HepG2 (cell line): ENCODE measurements around the gene C10orf53. TPM values are rescaled to one million over a fixed set of nuclear protein-coding genes. Genes with fewer than 3 reads are reported as not detected.

ENCODE experiments used
- ATAC-seq: fragments of 200-7000 bp; cut with Tn5 transposase; 3 replicates; pipeline ENCODE4 v1.9.1; 2020; ENCODE audit warnings: mild to moderate bottlenecking, moderate library complexity
- BruUV-seq: library from RNA; stranded (reverse); fragments of 400-500 nt; replicated peaks from 2 replicates; lab custom pipeline; 2021; lab: Mats Ljungman, UMichigan
- CTCF ChIA-PET: fragments of 300-600 bp; formaldehyde crosslinking; extraction: SDS; loops from one replicate; lab custom pipeline; 2021; ENCODE audit warnings: low total read pairs, inconsistent platforms, low intra/inter-chr PET ratio; lab: Yijun Ruan, JAX
- POLR2A ChIA-PET: fragments of 350-600 bp; sonication (Branson Sonifier 250); formaldehyde crosslinking; loops from one replicate; lab custom pipeline; 2020; ENCODE audit warnings: antibody characterized with exemption, inconsistent platforms; lab: Yijun Ruan, JAX
- DNase-seq: peaks from one replicate; pipeline ENCODE4 v3.0.0-alpha.2; 2015; ENCODE audit warnings: low spot score
- FAIRE-seq: peaks from 3 replicates; lab custom pipeline; 2011; peaks lifted over from hg19 to GRCh38; lab: Jason Lieb, UNC
- H2AFZ ChIP-seq: one replicate; pipeline ENCODE4 v1.6.1; 2011; ENCODE audit warnings: low read length, inconsistent platforms
- H3K27ac ChIP-seq: fragments of 300-600 bp; 3 replicates; pipeline ENCODE4 v1.8.0; 2011; ENCODE audit warnings: mixed run types, mild to moderate bottlenecking, mixed read lengths, low read length, inconsistent platforms; ENCODE audit not compliant: insufficient read depth; ENCODE audit errors: extremely low read length
- H3K27me3 ChIP-seq, 2 experiments: fragments of 200-600 bp in 1 of 2; 2 replicates in 1 of 2; 3 replicates in 1 of 2; pipeline versions ENCODE4 v1.6.0 to v1.8.0; 2011; ENCODE audit warnings: low read length in 2 of 2, mild to moderate bottlenecking in 2 of 2, moderate library complexity in 2 of 2, inconsistent platforms in 1 of 2; ENCODE audit not compliant: insufficient read depth in 2 of 2, control insufficient read depth in 1 of 2
- H3K36me3 ChIP-seq, 2 experiments: fragments of 200-600 bp in 1 of 2; replicated peaks in 1 of 2; 2 replicates in 1 of 2; 3 replicates in 1 of 2; pipeline versions ENCODE4 v1.5.1 to v1.8.0; 2011; ENCODE audit warnings: low read length in 2 of 2, inconsistent platforms in 1 of 2; ENCODE audit not compliant: insufficient read depth in 2 of 2, control insufficient read depth in 1 of 2
- H3K4me1 ChIP-seq: 2 replicates; pipeline ENCODE4 v1.5.1; 2012; ENCODE audit warnings: low read length, inconsistent platforms; ENCODE audit not compliant: insufficient read depth
- H3K4me2 ChIP-seq: 2 replicates; pipeline ENCODE4 v1.6.0; 2011; ENCODE audit warnings: low read depth, low read length, inconsistent platforms
- H3K4me3 ChIP-seq, 3 experiments: fragments of 200-600 bp in 1 of 3; sonication (generic), shearing (Covaris generic) in 1 of 3; replicated peaks in 1 of 3; 2 replicates each; pipeline ENCODE4 v1.5.1; 2011 to 2016; ENCODE audit warnings: low read length in 3 of 3, inconsistent platforms in 2 of 3, low read depth in 2 of 3, mild to moderate bottlenecking in 2 of 3, control low read depth in 1 of 3, mixed read lengths in 1 of 3; ENCODE audit not compliant: insufficient read depth in 1 of 3
- H3K79me2 ChIP-seq: one replicate; pipeline ENCODE4 v1.6.1; 2011; ENCODE audit warnings: low read length, inconsistent platforms; ENCODE audit not compliant: insufficient read depth
- H3K9ac ChIP-seq: 2 replicates; pipeline ENCODE4 v1.6.0; 2011; ENCODE audit warnings: mild to moderate bottlenecking, low read depth, low read length, inconsistent platforms; ENCODE audit not compliant: insufficient read depth
- H3K9me3 ChIP-seq: 2 replicates; pipeline ENCODE4 v1.5.1; 2012; ENCODE audit warnings: mild to moderate bottlenecking, low read length
- H4K20me1 ChIP-seq: 2 replicates; pipeline ENCODE4 v1.6.0; 2011; ENCODE audit warnings: inconsistent platforms, mild to moderate bottlenecking, low read length, moderate library complexity; ENCODE audit not compliant: insufficient read depth
- KLF9 ChIP-seq: IDR thresholded peaks from 2 replicates; pipeline ENCODE4 v1.6.1; 2016; ENCODE audit warnings: low read depth
- NRL ChIP-seq: sonication (generic); formaldehyde crosslinking; IDR thresholded peaks from 2 replicates; pipeline ENCODE4 v1.5.0; 2020; ENCODE audit warnings: missing genetic modification reagents, mild to moderate bottlenecking, moderate library complexity, borderline replicate concordance
- WGBS: methylation state at CpG from one replicate; pipeline ENCODE4 v1.1.6; 2017; ENCODE audit warnings: low lambda C conversion rate; 5-methylcytosine and 5-hydroxymethylcytosine counted together
- in situ Hi-C: cut with HindIII; loops from 2 replicates; pipeline ENCODE4 v1.10.0; 2017; ENCODE audit warnings: low pct_unique_long_range_greater_than_20kb; ENCODE audit not compliant: extremely low pct_ligation_motif_present
- intact Hi-C: fragments of 100-400 bp; cut with micrococcal nuclease; formaldehyde crosslinking; loops from one replicate; pipeline ENCODE4 v1.10.0; 2022; ENCODE audit not compliant: unreplicated experiment
- polyA plus RNA-seq, 8 experiments: library from polyadenylated mRNA; depleted of rRNA in 3 of 8; stranded (reverse) in 7 of 8; unstranded in 1 of 8; fragments of >200 nt; fragmentation: Illumina TruSeq in 4 of 8; extraction: Trizol in 4 of 8; gene quantifications; 2 replicates each; pipeline versions ENCODE4 v1.2.1 to v1.2.3, GENCODE V29; 2011 to 2016; ENCODE audit warnings: low read depth in 4 of 8, missing spikeins in 1 of 8, mixed read lengths in 1 of 8; ENCODE audit not compliant: insufficient read depth in 1 of 8
- total RNA-seq, 5 experiments: library from RNA; depleted of rRNA; stranded (reverse); fragments of >200 nt; fragmentation: Illumina TruSeq; extraction: Trizol; gene quantifications; 2 replicates each; pipeline ENCODE4 v1.2.3, GENCODE V29; 2016; ENCODE audit warnings: low read depth in 1 of 5
- TF ChIP-seq, protein P1 (sequence below): sonication (generic); formaldehyde crosslinking; IDR thresholded peaks from 2 replicates; pipeline ENCODE4 v1.4.0; 2020; ENCODE audit warnings: missing genetic modification reagents
- TF ChIP-seq, protein P2 (sequence below): sonication (generic); formaldehyde crosslinking; IDR thresholded peaks from 2 replicates; pipeline ENCODE4 v1.9.0; 2021; ENCODE audit warnings: missing genetic modification reagents, borderline replicate concordance

The C10orf53 gene
- total and polyA plus RNA-seq, 2 of the 13 experiments (the other 11 are each of a cell fraction or from before 2014, with no cell fraction given) = not detected

DNA sequence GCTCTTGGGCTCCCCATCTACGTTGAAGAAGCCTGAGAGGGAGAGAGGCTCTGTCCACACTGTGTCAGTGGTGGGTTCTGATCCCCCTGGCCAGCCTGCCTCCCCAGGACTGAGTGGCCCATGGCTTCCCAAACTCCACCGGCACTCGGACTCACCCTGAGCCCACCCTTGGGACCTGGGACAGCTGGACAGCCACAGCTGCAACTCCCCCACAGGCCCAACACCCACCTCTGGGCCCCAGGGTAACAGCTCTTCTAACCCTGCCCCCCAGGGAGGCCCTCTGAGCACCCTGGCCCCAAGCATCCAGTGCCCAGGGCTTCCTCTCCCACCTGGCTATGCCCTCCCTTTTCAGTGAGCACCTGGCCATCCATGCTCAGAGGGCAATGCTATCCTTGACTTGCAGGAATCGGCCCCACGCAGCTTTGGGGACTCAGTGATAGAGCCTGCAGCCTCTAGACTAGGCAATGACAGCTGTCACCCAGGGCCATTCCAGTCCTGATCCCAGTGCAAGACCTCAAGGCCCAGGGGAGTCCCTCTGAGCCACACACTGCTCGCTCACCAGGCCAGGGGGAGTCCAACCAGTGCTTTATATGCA lies 64.7 kb downstream of the C10orf53 start (continued):
- TF ChIP-seq, protein P1, sequence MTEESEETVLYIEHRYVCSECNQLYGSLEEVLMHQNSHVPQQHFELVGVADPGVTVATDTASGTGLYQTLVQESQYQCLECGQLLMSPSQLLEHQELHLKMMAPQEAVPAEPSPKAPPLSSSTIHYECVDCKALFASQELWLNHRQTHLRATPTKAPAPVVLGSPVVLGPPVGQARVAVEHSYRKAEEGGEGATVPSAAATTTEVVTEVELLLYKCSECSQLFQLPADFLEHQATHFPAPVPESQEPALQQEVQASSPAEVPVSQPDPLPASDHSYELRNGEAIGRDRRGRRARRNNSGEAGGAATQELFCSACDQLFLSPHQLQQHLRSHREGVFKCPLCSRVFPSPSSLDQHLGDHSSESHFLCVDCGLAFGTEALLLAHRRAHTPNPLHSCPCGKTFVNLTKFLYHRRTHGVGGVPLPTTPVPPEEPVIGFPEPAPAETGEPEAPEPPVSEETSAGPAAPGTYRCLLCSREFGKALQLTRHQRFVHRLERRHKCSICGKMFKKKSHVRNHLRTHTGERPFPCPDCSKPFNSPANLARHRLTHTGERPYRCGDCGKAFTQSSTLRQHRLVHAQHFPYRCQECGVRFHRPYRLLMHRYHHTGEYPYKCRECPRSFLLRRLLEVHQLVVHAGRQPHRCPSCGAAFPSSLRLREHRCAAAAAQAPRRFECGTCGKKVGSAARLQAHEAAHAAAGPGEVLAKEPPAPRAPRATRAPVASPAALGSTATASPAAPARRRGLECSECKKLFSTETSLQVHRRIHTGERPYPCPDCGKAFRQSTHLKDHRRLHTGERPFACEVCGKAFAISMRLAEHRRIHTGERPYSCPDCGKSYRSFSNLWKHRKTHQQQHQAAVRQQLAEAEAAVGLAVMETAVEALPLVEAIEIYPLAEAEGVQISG (CRISPR knock-in tag) = no peak

DNA sequence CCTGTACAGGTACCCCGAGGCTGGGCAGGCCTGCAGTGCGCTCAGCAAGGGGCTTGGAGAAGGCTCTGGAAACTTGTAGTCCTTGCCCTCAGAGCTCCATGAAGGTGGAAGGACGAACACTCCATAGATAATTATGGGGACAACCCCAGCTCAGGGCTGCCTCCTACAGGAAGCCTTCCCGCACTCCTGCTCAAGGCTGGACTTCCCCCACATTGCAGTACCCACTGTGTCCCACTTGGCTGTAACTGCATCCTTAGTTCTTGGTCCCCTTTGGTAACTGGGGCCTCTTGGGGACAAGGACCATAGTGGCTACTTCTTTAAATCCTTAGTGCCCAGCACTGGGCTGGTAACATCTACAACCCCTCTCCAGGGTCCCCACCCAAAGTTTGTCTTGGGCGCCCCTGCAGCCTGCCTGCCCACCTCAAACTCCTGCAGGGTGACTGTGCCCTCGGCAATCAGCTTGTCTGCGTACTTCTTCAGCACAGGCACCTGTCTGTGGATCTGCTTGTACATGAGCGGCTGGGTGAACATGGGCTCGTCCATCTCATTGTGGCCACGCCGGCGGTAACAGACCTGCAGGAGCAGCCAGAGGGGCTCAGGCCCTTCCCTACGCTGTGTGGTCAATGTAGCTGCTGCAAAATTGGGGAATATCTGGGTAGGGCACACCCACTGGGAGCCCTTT lies 65.6 kb downstream of the C10orf53 start:
- Histone ChIP-seq H3K9ac (no peak overlapping the region), H3K27me3 (no peaks in the 10 kb centered on the region), H4K20me1 (no peaks in the 10 kb centered on the region), H2AFZ (no peak overlapping the region), H3K4me1 (peaks cover 9% of the 10 kb centered on the region; the same call in 1 of the 2 replicates), H3K4me3 (no peak overlapping the region), H3K36me3 (no peaks in the 10 kb centered on the region; a peak in 1 of 5 replicates), H3K4me2 (no peak overlapping the region)
- no peak for FAIRE-seq
- WGBS = 91% methylated on average over 8 of the region's 13 CpGs
- TF ChIP-seq, protein P2, sequence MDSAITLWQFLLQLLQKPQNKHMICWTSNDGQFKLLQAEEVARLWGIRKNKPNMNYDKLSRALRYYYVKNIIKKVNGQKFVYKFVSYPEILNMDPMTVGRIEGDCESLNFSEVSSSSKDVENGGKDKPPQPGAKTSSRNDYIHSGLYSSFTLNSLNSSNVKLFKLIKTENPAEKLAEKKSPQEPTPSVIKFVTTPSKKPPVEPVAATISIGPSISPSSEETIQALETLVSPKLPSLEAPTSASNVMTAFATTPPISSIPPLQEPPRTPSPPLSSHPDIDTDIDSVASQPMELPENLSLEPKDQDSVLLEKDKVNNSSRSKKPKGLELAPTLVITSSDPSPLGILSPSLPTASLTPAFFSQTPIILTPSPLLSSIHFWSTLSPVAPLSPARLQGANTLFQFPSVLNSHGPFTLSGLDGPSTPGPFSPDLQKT (CRISPR knock-in tag) = no peak
- TF ChIP-seq KLF9 (CRISPR knock-in tag) (no peak), NRL (CRISPR knock-in tag) (no peak)
- TF ChIP-seq, all 625 proteins: peak for 0
- in situ Hi-C loops (no loop called here), intact Hi-C loops (no loop called here)
- ATAC-seq = no peak; the same call in 2 of the 3 replicates
- H3K9me3 ChIP-seq = no peaks in the 10 kb centered on the region
- DNase-seq = no peak
- BruUV-seq = no TSS peak
- POLR2A ChIA-PET = no interaction called here
- CTCF ChIA-PET = no interaction called here
- H3K27ac ChIP-seq = no peak overlapping the region
- H3K79me2 ChIP-seq = no peaks in the 10 kb centered on the region
